Erythroblast (primary cell): ENCODE data around the gene POU5F1.
"Not testable (repeated sequence)": the region's sequence is repeated elsewhere in the genome, so short reads cannot be mapped to it uniquely, and the experiment has no call there.

Experiments
- DNase-seq, 2 experiments: peaks; one replicate each; lab custom pipeline; 2025; lab: John Stamatoyannopoulos, UW
- GATA1 ChIP-seq: IDR thresholded peaks from 2 replicates; pipeline ENCODE4 v1.6.1; 2011; ENCODE audit warnings: low read depth, mild to moderate bottlenecking, control low read depth, low read length, moderate library complexity
- POLR2A ChIP-seq: IDR thresholded peaks from 2 replicates; pipeline ENCODE4 v1.6.1; 2011; ENCODE audit warnings: mild to moderate bottlenecking, low read length

POU5F1 gene

GRCh38 chr6:31194061-31194834 lies 23.8 kb upstream of the POU5F1 start:
- TF ChIP-seq GATA1 (no peak), POLR2A (no peak)
- DNase-seq, result no peak

GRCh38 chr6:31193206-31193605 lies 22.7 kb upstream of the POU5F1 start:
- DNase-seq, result no peak
- no peak for TF ChIP-seq POLR2A

DNA sequence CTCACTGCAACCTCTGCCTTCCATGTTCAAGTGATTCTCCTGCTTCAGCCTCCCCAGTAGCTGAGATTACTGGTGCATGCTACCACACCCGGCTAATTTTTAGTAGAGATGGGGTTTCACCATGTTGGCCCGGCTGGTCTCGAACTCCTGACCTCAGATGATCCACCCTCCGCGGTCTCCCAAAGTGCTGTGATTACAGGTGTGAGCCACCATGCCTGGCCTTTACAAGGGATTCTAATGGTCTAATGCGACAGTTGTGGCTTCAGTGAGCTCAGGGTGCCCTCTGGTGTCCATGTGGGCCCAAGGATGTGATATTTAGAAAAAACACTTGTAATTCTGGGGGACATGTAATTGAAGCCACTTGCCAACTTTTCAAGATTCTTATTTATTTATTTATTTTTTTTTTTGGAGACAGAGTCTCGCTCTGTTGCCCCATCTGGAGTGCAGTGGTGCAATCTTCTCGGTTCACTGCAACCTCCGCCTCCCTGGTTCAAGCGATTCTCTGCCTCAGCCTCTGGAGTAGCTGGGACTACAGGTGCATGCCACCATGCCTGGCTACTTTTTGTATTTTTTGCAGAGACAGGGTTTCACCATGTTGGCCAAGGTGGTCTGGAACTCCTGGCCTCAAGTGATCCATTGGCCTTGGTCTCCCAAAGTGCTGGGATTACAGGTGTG lies 22.1 kb upstream of the POU5F1 start:
- peak; percentile 65 to 76 for DNase-seq

- no peak for DNase-seq
- TF ChIP-seq POLR2A (no peak), GATA1 (no peak)
Measured at GRCh38 chr6:31190488-31190887, 20.0 kb upstream of the POU5F1 start.

DNA sequence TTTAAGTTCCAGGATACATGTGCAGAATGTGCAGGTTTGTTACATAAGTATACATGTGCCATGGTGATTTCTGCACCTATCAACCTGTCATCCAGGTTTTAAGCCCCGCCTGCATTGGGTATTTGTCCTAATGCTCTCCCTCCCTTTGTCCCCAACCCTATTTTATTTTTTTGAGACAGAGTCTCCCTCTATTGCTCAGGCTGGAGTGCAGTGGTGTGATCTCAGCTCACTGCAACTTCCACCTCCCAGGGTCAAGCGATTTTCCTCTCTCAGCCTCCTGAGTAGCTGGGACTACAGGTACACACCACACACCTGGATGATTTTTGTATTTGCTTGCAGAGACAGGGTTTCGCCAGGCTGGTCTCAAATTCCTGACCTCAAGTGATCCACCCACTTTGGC lies 18.7 kb upstream of the POU5F1 start:
- not testable (repeated sequence) for DNase-seq

DNA sequence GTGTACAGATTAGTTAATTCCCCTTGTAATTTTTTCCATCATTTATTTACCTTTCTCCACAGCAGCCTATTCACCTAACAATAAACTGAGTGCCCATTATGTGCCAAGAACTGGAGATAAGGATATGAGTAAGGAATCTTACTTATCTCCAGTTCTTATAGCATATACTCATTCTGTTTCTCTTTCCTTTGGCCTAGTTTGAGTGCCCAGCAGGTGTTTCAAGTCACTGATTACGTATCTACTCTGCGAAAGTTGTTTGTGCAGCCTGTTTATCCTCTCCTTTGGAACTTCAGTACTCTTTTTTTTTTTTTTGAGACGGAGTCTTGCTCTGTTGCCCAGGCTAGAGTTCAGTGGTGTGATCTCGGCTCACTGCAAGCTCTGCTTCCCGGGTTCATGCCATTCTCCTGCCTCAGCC lies 17.3 kb upstream of the POU5F1 start:
- TF ChIP-seq POLR2A, result no peak
- TF ChIP-seq GATA1, result no peak
- no peak for DNase-seq

DNA sequence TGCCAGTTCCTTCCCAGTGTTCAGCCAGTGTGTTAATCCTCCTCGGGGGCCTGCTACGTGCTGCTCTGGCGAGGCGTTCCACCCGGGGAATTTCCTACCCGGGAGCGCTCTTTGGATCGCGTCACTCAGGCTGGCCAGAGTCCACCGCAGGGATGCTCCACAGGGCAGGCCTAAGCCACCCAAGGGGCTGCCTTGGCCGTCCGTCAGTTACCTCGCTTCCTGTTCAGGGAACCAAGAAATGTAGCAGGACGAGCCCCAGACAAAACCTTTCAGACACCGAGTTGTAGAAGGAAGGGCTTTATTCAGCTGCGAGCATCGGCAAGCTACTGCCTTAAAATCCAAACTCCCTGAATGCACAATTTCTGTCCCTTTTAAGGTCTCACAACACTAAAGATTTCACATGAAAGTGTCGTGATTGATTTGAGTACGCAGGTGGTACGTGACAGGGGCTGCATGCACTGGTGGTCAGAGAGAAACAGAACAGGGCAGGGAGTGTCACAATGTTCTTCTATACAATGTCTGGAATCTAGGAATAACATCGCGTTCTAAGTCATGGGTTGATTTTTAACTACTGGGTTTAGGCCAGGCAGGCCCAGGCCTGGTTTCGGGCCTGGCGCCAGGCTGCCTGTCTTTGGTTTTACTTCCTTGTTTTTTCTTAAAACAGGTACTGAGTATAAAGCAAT lies 15.7 kb upstream of the POU5F1 start:
- no peak for DNase-seq
- TF ChIP-seq POLR2A (no peak), GATA1 (no peak)

- not testable (repeated sequence) for DNase-seq
Measured at GRCh38 chr6:31185695-31186051, 15.2 kb upstream of the POU5F1 start.

DNA sequence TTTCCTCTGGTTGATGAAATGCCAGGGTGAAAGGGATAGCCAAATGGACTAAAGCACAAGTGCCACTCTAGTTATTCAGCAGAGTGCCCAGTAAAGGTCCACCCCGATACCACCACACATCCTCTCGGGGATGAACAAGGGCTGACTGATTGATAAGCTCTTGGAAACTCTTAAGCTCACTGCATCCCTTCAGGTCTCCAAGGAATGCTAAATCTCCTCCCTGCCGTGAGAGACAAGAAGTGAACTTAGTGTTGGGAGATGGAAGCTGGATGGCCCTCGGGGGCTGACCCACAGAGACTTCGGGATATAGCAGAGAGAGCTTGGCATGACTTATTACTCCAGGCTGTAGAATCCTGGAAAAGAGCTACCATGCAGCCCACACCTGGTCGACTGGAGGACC lies 13.4 kb upstream of the POU5F1 start:
- DNase-seq, result not testable (repeated sequence)

GRCh38 chr6:31183287-31183686 lies 12.8 kb upstream of the POU5F1 start:
- DNase-seq, result not testable (repeated sequence)

GRCh38 chr6:31180500-31180899 lies 10.0 kb upstream of the POU5F1 start:
- TF ChIP-seq GATA1 (no peak), POLR2A (no peak)
- DNase-seq, result peak; percentile 23 to 34

DNA sequence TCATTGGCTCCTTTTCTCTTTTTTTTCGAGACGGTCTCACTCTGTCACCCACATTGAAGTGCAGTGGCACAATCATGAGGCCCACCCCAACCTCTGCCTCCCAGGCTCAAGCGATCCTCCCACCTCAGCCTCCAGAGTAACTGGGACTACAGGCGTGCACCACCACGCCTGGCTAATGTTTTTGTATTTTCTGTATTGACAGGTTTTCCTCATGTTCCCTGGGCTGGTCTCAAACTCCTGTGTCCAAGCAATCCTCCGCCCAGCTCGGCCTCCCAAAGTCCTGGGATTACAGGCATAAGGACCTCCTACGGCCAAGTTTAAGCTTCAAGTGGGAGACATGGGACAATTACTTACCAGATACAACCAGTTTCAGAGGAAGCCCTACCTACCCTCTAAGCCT lies 9.4 kb upstream of the POU5F1 start:
- TF ChIP-seq POLR2A (no peak), GATA1 (no peak)
- no peak for DNase-seq

DNA sequence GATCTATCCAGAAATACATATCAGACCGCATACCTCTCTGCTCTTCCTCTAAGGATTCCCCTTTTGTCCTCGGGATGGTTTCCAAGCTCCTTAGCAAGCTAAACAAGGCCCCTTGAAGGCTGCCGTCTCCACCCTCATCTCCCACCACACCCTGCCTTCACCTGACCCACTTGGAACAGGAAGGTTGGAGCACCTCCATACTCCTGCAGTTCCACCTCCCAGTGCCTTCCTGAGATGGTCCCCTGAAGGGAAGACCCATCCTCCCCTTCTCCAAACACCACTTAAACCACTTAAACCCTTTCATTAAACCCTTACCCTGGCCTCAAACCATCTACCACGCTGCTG lies 8.5 kb upstream of the POU5F1 start:
- no peak for DNase-seq
- no peak for TF ChIP-seq GATA1
- TF ChIP-seq POLR2A, result no peak

DNA sequence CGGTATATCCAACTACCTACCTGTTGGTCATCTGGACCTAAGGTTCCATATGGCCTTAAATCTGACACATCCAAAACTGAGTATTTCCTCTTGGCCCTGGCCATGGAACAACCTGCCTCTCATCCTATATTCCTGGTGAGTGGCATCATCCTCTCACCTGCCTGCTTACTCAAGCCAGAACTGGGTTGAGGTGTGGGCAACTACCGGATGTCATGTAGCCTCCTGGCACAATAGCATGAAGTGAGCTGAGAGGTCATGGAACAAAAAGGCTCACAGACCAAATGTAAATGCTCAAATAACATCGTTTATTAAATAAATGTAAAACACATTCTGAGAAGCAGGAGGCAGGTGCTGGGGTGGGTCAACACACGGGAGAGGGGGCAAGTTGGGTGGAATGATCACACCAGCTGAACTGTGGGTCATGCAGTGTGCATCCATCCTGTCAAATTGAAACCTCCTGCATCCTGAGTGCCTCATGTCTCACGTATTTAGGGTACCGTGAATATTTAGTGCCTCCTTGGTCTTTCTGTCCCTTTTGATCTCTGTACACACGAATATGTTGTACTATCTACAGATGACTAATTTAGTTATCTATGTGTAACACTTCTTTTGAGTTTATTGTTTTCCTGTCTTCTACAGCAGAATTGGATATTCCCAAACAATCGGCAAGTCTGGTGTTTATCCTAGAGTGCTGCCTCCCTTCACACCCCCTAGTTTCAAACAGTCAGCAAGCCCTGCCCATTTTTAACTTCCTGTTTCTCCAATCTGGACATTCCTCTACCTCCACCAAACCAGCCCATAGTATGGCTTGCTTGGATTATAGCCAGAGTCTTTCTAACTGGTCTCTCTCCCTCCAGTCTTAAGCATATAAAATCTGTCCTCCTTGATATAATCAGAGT lies 7.9 kb upstream of the POU5F1 start:
- no peak for DNase-seq
- TF ChIP-seq GATA1 (no peak), POLR2A (no peak)

GRCh38 chr6:31175971-31176370 lies 5.5 kb upstream of the POU5F1 start:
- TF ChIP-seq GATA1 (no peak), POLR2A (no peak)
- DNase-seq, result no peak
